HG03439 (cell line): Measurements from ENCODE around the gene TGFB1I1.
"Not testable (repeated sequence)": the region's sequence is repeated elsewhere in the genome, so short reads cannot be mapped to it uniquely, and the experiment has no call there.

Experiments used
- ATAC-seq: cut with Tn5 transposase; IDR thresholded peaks from one replicate; pipeline ENCODE4 v1.9.1; 2021; ENCODE audit warnings: mild to moderate bottlenecking, moderate library complexity; ENCODE audit not compliant: unreplicated experiment

Gene TGFB1I1

GRCh38 chr16:31467858-31468257 lies 4.1 kb upstream of the TGFB1I1 start:
- no peak for ATAC-seq

GRCh38 chr16:31470615-31471014 lies 1.3 kb upstream of the TGFB1I1 start:
- no peak for ATAC-seq

GRCh38 chr16:31471241-31471874 lies 594 bp upstream of the TGFB1I1 start:
- ATAC-seq: no peak

GRCh38 chr16:31472709-31473203 lies 804 bp downstream of the TGFB1I1 start:
- no peak for ATAC-seq

- ATAC-seq: no peak
Measured at GRCh38 chr16:31473264-31473984, 1.5 kb downstream of the TGFB1I1 start.

DNA sequence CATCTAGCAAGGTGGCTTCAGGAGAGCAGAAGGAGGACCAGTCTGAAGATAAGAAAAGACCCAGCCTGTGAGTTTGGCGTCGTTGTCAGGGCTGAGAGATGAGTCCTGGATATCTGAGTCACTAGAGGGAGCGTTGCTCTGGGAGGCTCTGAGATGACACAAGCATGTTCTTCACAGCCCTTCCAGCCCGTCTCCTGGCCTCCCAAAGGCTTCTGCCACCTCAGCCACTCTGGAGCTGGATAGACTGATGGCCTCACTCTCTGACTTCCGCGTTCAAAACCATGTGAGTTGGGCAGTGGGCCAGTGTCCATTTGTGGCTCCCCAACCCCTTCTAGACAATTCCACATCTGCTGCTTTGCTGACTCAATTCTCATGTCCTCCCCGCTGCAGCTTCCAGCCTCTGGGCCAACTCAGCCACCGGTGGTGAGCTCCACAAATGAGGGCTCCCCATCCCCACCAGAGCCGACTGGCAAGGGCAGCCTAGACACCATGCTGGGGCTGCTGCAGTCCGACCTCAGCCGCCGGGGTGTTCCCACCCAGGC lies 2.3 kb downstream of the TGFB1I1 start:
- ATAC-seq: no peak

DNA sequence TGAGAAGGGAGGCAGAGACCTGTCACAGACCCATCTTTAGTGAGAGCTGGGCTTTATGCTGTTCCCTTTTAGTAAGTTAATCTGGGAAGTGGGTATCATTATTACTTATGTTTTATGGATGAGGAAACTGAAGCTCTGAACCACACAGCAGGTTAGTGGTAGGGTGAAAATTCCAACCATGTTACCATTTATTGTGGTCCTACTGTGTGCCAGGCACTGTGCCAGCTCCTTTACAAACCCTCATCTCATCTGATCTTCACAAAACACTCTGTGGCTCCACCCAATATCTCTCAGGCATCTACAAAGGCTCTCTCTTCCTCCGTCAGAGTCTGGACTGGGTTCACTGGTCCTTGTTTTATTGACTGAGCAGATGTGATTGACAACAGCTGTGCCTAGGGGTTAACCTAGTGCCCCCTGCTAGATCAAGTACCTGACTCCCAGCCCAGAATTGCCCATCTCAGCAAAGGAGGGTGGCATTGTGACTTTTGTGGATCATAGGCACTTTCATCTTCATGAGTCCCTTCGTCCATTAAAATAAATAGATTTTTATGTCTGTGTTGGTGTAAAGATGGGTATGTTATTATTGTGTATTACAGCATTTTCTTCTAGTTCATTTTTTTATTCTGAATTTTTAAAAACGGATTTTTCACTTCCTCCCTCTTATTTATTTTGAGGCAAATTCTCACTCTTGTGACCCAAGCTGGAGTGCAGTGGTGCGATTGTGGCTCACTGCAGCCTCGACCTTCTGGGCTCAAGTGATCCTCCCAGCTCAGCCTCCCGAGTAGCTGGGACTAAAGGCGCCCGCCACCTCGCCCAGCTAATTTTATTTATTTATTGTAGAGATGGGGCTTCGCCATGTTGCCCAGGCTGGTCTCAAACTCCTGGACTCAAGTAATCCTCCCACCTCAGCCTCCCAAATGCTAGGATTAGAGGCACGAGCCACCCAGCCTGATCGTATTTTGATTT lies 3.1 kb downstream of the TGFB1I1 start:
- no peak for ATAC-seq

- no peak for ATAC-seq
Measured at GRCh38 chr16:31475946-31476302, 4.0 kb downstream of the TGFB1I1 start.

DNA sequence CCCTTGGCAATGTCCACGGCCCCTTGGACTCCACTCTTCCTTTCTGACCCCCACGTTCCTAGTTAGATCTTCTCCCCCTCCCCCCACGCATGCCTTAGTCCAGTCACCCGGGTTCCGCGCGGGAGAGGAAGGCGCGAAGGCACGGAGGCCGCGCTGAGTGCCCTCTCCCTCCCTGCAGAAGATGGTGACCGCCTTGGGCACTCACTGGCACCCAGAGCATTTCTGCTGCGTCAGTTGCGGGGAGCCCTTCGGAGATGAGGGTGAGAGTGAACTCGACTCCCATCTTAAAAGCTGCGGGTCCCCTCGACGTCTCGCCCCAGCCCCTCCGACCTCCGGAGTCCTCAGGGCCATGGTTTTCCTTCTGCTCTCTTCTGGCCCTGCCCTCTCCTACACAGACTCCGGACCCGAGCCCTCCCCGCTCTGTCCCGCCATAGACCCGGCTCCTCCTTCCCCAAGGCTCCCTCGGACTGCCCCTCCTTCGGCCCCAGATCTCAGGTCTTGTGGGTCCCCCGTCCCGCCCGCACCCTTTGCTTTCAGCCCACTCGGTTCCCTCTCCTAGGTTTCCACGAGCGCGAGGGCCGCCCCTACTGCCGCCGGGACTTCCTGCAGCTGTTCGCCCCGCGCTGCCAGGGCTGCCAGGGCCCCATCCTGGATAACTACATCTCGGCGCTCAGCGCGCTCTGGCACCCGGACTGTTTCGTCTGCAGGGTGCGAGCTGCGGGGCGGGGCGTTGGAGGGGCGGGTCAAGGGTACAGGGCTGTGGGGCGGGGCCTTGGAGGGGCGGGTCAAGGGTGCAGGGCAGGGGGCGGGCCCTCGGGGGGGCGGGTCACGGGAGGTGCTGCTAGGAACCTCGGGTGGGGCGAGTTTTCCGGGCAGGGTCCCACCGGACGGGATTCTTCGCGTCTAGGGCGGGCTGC lies 4.6 kb downstream of the TGFB1I1 start:
- ATAC-seq: no peak

- no peak for ATAC-seq
Measured at GRCh38 chr16:31477220-31478216, 5.6 kb downstream of the TGFB1I1 start.

- no peak for ATAC-seq
Measured at GRCh38 chr16:31478956-31479355, 7.0 kb downstream of the TGFB1I1 start.

GRCh38 chr16:31479751-31480150 lies 7.8 kb downstream of the TGFB1I1 start:
- no peak for ATAC-seq

- ATAC-seq: no peak
Measured at GRCh38 chr16:31480851-31481536, 9.0 kb downstream of the TGFB1I1 start.

- ATAC-seq: no peak
Measured at GRCh38 chr16:31483081-31483480, 11.1 kb downstream of the TGFB1I1 start, which contains the start of gene SLC5A2. SLC5A2 (plus strand) TSS chr16:31483123; CDS start chr16:31483137, 14 bp downstream.

- ATAC-seq: not testable (repeated sequence)
Measured at GRCh38 chr16:31484048-31484447, 12.1 kb downstream of the TGFB1I1 start.

DNA sequence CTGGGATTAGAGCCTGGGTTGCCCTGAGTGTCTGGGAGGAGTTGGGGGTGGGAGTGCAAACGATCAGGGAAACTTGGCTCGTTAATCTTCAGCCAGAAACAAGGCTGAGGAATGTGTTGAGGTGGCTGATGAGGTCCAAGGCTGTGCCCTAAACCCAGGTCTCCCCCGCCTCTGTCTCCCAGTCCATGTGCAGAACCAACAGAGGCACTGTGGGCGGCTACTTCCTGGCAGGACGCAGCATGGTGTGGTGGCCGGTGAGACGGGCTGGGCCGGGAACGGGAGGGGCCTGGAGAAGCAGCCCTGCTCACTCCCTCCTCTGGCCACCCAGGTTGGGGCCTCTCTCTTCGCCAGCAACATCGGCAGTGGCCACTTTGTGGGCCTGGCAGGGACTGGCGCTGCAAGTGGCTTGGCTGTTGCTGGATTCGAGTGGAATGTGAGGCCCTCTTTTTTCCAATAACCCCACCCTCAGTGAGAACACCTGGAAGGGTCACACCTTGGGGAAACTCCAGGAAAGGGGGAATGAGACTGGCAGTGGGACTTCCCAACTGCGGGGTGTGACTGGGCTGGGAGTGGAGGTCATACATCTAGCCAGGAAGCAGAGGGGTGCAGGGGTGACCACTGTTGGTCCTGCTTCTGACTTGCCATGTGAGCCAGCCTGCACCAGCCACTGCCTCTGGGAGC lies 12.7 kb downstream of the TGFB1I1 start:
- ATAC-seq: no peak

DNA sequence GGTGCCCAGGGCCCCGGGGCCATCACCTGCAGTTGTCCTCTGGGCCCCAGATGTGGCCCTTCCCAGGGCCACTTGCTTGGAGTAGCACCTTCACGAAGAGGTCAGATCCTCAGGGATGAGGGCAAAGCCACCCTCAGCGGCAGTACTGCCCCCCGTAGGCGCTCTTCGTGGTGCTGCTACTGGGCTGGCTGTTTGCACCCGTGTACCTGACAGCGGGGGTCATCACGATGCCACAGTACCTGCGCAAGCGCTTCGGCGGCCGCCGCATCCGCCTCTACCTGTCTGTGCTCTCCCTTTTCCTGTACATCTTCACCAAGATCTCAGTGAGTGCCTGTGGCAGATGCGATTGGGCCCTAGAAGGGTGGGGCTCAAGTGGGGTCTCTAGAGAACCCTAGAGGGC lies 13.6 kb downstream of the TGFB1I1 start:
- no peak for ATAC-seq

DNA sequence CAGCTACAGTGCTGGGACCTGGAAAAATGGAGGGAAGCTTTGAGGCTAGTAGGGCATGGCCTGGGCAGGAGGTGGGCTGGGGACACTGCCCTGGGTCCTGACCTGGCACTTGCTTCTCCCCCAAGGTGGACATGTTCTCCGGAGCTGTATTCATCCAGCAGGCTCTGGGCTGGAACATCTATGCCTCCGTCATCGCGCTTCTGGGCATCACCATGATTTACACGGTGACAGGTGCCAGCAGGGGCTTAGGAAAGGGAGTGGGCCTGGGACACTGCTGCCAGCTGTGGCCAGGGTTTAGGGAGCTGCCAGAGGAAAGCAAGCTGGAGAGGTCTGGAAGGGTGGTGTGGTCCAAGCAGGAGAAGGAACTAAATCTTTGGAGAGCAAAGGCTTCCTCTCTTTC lies 14.1 kb downstream of the TGFB1I1 start:
- no peak for ATAC-seq
